ENCODE measurements around the gene MARCHF3.
A peak's percentile ranks its signal among the peaks of the same experiment; 100 is the strongest.
"Not testable (repeated sequence)": the region's sequence is repeated elsewhere in the genome, so short reads cannot be mapped to it uniquely, and the experiment has no call there.

The MARCHF3 gene

GRCh38 chr5:127051591-127051990 is 21.2 kb upstream of the MARCHF3 start:
- no peak for DNase-seq (ENCODE audit: low read depth in 4 of 4, low spot score in 1 of 4)

GRCh38 chr5:127046343-127047072 is 16.1 kb upstream of the MARCHF3 start:
- no peak for DNase-seq (ENCODE audit: low read depth in 4 of 4, low spot score in 1 of 4)

DNA sequence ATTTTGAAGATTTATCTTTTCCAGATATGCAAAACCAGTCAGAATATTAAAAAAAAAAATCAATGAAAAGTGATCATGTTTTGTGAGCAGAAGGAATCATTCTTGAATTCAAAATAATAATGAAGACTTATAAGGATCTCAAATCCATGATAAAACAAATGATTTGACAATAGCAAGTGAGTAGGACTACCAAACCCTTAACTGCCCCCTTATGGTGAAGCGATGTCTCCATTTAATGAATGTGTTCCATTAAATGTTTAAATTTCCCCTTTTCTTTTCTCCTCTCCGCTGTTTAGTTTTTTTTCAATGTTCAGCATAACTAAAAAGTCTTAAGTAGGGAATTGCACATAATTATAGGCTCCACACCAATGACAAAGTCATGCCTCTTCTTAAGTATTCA is 12.2 kb upstream of the MARCHF3 start:
- DNase-seq (ENCODE audit: low read depth in 4 of 4, low spot score in 1 of 4), result no peak

GRCh38 chr5:127041571-127041970 is 11.2 kb upstream of the MARCHF3 start:
- DNase-seq (ENCODE audit: low read depth in 4 of 4, low spot score in 1 of 4), result no peak

DNA sequence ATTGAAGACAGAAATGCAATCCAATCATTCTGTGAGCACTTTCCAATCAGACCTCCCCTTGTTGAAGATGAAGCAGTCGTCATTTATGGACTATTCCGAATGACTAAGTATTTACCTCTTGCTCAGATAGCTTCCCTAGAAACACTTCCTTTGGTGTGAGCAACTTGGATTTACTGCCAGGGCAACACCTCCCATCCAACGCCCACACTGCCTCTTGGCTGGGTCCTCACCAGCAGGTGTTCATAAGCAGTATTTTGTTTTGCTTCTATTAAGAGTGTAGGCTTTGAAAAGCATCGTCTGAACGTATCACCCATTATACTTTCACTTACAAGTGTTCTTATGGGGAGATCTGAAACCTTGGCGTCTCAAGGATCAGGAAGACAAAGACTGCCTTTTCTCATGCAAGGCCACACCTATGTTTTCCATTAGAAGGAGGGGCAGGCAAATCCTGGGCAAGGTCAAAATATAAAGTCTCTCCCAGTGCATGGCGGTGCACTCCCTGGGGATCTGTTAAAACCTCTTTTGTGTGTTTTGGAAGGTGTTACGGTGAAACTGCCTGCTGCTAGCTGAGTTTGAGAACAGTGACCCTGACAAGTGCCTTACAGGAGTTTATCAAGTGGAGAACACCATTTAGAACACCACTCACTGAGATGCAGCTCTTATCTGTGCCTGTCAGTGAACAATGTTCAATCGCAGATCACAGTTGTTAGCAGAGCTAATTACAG is 10.6 kb upstream of the MARCHF3 start:
- no peak for DNase-seq (ENCODE audit: low read depth in 4 of 4, low spot score in 1 of 4)

DNA sequence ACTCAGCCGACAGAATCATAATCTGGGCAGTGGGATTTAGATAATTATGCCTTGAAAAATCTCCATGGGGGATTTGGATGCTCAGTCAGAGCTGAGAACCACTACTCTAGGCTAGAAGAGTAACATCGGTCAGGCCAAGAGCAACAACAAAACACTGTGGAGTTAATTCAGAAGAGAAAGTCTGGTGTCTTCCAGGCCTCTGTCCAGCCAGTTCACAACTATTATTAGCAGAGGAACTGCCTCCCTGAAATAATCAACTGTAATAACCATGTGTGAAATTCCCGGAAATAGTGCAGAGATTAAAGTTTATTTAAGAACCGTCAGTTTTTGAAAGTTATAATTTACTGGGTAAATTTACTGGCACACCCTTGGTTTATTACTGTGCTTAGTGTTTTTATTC is 8.2 kb upstream of the MARCHF3 start:
- DNase-seq (ENCODE audit: low read depth in 4 of 4, low spot score in 1 of 4), result no peak

DNA sequence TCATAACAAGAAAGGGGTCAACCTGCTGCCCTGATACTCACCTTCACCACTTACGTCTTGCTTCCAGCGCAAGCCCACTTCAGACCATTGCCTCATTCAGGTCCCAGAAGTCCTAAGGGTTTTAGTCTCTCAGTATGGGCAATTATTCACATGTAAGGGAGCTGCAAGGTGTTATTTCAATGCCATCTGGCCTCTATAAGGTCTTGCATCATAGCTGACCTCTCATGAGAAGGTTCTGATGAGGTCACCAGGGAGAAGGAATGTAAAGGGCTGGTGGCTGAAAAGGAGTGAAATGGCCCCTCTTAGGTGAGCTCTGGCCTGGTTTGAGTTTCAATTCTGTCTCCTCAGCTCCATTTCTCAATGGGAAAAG is 1.5 kb upstream of the MARCHF3 start:
- DNase-seq (ENCODE audit: low read depth in 4 of 4, low spot score in 1 of 4), result no peak

- no peak for DNase-seq (ENCODE audit: low read depth in 4 of 4, low spot score in 1 of 4)
Measured at GRCh38 chr5:127031147-127031862, 947 bp upstream of the MARCHF3 start.

DNA sequence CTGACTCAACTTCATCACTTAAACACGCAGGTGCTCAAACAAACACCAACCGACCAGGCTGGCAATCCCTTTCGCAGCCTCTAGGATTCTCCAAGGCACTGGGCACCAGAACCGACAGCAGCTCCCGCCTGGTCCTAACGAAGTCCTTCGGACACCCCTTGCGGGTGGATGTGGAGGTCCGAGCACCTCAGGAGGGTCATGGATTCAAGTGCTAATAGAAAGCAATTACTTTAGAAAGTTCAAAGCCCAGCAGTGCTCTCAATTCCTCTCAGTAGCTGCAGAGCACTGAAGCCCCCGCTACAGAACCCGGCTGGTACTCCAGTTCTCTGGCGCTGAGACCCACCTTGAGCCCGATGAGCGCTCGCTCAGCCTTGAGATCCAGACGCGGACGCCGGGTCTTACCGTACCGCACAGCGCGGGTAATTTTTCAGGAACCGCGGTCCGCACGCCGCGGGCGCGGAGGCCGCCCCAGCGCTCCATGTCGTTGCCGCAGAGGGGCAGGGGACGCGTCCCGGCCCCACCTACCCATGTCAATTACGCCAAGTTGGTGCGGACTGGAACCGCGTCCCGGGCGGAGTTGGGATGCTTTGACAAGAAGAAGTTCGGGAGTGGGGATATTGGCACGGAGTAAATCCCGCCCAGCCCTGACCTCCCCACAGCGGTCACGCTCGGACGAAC is 638 bp downstream of the MARCHF3 start:
- DNase-seq (ENCODE audit: low read depth in 4 of 4, low spot score in 1 of 4), result peak in 3 of 4 experiments; percentile 12 to 33 (median 26)

- DNase-seq (ENCODE audit: low read depth in 4 of 4, low spot score in 1 of 4), result no peak
Measured at GRCh38 chr5:127028822-127029457, 1.4 kb downstream of the MARCHF3 start.

DNA sequence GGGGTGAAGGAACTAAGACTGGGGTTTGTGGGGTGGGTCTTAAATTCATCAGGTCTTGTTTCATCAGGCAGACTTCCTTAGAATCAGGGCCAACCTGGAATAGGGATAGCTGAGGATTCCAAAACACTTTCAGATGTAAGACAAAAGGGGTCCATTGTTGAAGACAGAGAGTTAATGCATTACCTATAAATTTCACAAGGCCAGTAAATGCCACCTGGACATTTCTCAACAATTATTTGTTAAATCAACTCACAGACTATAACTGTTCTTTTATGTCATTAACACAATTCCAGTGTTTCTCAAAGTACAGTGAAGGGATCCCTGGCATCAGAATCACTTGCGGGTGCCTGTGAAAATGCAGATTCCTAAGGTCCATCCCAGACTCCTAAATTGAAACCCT is 2.8 kb downstream of the MARCHF3 start:
- no peak for DNase-seq (ENCODE audit: low read depth in 4 of 4, low spot score in 1 of 4)

DNA sequence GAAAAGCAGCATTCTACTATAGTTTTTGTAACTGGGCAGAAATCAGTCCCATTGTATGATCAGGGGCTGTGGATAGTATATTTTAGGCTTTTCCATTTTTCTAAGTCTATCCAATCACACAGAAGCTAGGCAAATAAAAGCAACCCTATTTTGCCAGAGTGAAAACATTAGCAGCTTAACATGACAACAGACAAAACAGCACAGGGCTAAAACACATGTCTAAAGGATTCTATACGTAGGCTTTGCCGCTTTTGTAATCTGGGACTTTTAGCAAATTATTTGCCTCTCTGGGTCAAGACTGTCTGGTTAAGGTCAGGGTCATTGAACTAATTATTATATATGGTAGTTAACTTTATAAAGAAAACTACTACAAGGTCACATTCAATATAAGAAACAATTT is 4.2 kb downstream of the MARCHF3 start:
- no peak for DNase-seq (ENCODE audit: low read depth in 4 of 4, low spot score in 1 of 4)

DNA sequence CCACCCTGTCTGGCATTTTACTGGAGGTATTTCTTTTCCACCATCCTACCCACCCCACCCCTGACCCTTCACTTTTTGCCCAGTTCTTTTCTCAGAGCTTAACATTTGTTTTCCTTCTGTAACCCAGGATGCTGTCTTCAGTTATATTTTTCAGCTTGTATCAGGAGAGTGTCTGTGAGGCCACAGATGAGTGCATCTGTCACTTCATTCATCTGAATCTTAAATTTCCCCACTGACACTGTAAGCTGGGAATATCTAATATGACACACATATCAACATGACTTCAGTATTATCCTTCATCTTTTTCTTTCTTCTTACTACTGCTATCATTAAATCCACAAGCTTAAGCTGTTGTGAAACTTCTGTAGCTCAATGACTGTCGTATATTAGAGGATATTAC is 4.9 kb downstream of the MARCHF3 start:
- no peak for DNase-seq (ENCODE audit: low read depth in 4 of 4, low spot score in 1 of 4)

DNA sequence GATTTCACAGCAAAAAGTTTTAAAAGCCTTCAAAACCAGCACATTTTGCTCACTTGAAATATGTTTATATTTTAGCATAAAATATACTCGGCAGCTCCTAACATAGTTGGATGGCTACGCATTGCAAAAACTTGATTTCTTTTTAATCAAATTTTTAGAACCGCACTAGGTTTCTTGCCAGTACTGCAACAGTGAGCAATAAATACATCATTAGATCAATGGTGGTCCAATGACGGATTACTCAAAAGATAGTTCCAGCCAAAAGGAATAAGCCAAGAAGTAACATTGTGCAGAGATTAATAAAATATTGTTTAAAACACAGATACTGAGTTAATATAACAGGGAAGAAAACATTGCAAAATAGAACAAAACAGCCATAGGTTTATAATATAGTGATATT is 5.5 kb downstream of the MARCHF3 start:
- DNase-seq (ENCODE audit: low read depth in 4 of 4, low spot score in 1 of 4), result no peak

- not testable (repeated sequence) for DNase-seq (ENCODE audit: low read depth in 4 of 4, low spot score in 1 of 4)
Measured at GRCh38 chr5:127023552-127024191, 6.7 kb downstream of the MARCHF3 start.

- DNase-seq (ENCODE audit: low read depth in 4 of 4, low spot score in 1 of 4), result no peak
Measured at GRCh38 chr5:127022846-127023245, 7.5 kb downstream of the MARCHF3 start.

DNA sequence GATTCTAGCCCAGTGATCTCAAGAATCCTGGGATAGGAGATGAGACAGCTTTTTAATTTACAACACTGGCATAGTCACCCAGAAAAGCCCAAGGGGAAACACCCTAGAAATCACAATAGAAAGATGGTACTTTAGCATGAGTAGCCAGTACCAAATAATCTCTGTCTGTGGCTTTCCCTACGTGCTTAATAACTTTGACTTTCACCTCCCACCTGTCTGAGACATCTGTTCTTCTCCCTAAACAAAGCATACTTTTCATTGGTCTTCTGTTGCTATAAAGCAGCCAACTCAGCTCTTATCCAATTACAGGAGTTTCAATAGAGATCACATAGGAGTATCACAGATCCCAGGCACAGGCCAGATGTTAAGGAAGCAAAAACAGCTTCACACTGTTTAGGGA is 10.4 kb downstream of the MARCHF3 start:
- no peak for DNase-seq (ENCODE audit: low read depth in 4 of 4, low spot score in 1 of 4)

GRCh38 chr5:127016722-127017121 is 13.6 kb downstream of the MARCHF3 start:
- DNase-seq (ENCODE audit: low read depth in 4 of 4, low spot score in 1 of 4), result not testable (repeated sequence)

DNA sequence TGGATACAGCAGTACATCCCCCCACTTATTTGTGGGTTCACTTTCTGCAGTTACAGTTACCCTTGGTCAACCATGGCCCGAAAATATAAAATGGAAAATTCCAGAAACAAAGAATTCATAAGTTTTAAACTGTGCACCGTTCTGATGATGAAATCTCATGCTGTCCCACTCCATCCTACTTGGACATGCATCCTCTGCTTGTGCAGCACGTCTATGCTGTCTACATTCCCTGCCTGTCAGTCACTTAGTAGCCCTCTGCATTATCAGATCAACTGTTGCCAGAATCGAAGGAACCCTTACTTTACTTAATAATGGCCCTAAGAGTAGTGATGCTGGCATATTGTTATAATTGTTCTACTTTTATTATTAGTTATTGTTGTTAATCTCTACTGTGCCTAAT is 14.6 kb downstream of the MARCHF3 start:
- DNase-seq (ENCODE audit: low read depth in 4 of 4, low spot score in 1 of 4), result no peak

DNA sequence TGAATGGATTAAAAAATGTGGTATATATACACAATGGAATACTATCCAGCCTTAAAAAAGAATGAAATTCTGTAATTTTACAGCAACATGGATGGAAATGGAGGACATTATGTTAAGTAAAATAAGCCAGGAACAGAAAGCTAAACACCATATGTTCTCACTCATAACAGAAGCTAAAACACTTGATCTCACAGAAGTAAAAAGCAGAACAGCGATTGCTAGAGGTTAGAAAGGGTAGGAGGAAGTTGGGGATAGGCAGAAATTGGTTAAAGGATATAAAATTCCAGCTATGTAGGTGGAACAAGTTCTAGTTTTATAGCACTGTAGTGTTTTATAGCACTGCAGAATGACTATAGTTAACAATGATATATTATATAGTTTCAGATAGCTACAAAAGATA is 15.8 kb downstream of the MARCHF3 start:
- DNase-seq (ENCODE audit: low read depth in 4 of 4, low spot score in 1 of 4), result no peak

DNA sequence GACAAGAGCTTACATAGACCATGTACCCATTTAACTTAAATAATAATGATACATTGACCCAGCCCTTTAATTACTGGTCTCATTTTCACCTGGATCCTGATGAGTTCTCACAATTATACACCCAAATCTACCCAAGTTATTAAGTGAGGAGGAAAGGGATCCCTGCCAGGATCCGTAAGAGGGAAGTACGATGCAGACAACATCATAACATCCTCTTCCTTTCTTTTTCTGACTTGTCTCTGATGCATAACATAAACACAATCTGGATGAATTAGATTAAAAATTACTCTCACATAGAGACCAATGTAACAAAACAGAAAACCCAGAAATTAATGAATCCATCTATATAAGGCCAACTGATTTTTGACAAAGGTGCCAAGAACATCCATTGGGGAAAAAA is 17.0 kb downstream of the MARCHF3 start:
- DNase-seq (ENCODE audit: low read depth in 4 of 4, low spot score in 1 of 4), result no peak
